ENCODE measurements around the gene PBRM1.
A peak's percentile ranks its signal among the peaks of the same experiment; 100 is the strongest.

PBRM1 gene

GRCh38 chr3:52501046-52501445, 184.7 kb downstream of the PBRM1 start:
- DNase-seq (ENCODE audit: extremely low read depth, low read depth) = no peak
- no peak for TF ChIP-seq CTCF (IDR thresholded peaks at IDR 0.05; ENCODE audit: low read depth, low read length)

- DNase-seq (ENCODE audit: extremely low read depth, low read depth) = peak; percentile 44
- TF ChIP-seq CTCF (IDR thresholded peaks at IDR 0.05; ENCODE audit: low read depth, low read length) = no peak
Measured at GRCh38 chr3:52498137-52499054, 187.3 kb downstream of the PBRM1 start.

- no peak for DNase-seq (ENCODE audit: extremely low read depth, low read depth)
- no peak for TF ChIP-seq CTCF (IDR thresholded peaks at IDR 0.05; ENCODE audit: low read depth, low read length)
Measured at GRCh38 chr3:52495777-52496602, 189.7 kb downstream of the PBRM1 start.

All from AG09319 (cell line).